ENCODE measurements around the gene MUL1.

DNA sequence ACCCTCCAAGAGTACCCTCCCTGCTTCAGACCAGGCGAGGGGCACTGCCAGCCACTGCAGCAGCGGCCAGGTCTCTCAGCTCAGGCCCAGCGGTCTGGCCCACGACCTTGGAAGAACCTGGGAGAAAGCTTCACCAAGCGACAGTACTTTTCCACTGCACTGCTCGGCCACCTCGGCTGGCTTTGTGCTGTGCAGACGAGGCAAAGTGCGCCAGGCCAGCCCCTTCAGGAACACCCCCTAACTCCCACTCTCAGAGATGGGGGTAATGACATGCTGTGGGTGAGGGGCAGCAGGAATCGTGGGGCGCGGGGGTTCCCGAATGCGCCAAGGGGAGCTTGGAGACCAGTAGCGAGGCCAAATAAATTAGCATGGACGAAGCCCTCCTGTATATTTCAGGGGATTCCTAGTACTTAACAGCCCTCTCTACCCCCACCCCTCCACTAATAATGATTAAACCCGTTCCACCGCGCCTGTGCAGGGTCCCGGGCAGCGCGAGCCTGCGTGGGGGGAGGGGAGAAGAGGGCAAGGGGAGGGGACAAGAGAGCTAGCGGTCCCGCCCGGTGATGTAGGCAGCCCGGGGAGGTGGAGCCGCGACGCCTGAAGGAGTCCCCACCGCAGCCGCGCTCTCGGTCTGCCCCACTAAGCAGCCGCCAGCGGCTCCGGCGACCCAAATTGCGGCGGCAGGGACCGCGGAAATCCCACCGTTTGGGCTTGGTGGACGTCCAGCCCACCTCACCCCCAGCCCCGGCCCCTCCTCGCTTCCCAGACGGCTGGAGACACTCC is 44.2 kb upstream of the MUL1 start, which contains the start of gene FAM43B:
- TF ChIP-seq, protein P1, sequence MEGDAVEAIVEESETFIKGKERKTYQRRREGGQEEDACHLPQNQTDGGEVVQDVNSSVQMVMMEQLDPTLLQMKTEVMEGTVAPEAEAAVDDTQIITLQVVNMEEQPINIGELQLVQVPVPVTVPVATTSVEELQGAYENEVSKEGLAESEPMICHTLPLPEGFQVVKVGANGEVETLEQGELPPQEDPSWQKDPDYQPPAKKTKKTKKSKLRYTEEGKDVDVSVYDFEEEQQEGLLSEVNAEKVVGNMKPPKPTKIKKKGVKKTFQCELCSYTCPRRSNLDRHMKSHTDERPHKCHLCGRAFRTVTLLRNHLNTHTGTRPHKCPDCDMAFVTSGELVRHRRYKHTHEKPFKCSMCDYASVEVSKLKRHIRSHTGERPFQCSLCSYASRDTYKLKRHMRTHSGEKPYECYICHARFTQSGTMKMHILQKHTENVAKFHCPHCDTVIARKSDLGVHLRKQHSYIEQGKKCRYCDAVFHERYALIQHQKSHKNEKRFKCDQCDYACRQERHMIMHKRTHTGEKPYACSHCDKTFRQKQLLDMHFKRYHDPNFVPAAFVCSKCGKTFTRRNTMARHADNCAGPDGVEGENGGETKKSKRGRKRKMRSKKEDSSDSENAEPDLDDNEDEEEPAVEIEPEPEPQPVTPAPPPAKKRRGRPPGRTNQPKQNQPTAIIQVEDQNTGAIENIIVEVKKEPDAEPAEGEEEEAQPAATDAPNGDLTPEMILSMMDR (IDR thresholded peaks at IDR 0.05; ENCODE audit: low read length), result no peak
- TF ChIP-seq EZH2 (optimal IDR thresholded peaks at IDR 0.05; ENCODE audit: low read depth, low read length), result no peak
